Medulla oblongata (tissue), 1 donor: ENCODE data around the gene CASP6.
"Not testable (repeated sequence)": the region's sequence is repeated elsewhere in the genome, so short reads cannot be mapped to it uniquely, and the experiment has no call there.

Source experiments
- DNase-seq: peaks from one replicate; pipeline ENCODE4 v3.0.0-alpha.2; 2015; ENCODE audit errors: extremely low spot score

Gene CASP6

DNA sequence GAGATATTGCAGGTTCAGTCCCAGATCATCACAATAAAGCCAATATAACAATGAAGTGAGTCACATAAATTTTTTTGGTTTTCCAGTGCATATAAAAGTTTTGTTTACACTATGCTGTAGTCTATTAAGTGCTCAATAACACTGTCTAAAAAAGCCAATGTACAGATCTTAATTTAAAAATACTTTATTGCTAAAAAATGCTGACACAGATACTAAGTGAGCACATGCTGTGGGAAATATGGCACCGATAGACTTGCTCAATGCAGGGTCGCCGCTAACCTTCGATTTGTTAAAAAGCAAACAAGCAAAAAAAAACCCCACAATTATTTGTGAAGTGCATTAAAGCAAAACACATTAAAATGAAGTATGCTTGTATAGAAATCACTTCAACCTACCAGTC lies 16.4 kb upstream of the CASP6 start:
- no peak for DNase-seq

DNA sequence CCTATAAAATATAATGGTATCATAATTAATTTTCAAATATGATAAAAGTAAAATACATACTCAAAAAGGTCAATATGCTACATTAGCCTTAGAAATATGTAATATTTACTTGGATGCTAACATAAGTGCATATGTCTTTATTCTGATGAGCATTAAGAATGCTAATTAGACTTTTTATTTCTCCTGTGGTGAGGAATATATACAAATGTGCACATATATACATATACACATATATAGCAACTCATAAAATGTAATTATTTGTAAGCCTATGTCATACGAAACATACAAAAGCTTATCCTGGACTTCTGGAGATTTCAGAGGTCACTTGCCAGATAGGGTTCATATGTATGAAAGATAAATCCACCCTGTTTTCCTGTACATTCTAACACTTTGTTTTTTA lies 15.5 kb upstream of the CASP6 start:
- DNase-seq: no peak

DNA sequence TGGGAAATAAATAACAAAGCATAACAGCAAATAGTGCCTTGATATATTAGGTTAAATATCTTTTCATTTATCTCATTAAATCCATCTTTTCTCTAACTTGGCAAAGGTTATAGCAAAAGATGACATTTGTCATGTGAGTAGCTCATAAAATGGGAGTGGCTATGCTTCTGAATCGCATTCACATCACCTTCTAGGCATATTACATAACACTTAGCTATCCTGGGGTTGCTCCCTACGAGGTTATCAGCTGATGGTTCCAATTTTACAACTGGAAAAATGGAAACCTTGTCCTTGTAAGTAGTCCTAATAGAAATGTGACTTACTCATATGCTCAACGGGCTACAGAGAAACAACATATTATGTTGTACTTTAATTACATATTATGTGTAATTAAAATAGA lies 10.3 kb upstream of the CASP6 start:
- no peak for DNase-seq

DNA sequence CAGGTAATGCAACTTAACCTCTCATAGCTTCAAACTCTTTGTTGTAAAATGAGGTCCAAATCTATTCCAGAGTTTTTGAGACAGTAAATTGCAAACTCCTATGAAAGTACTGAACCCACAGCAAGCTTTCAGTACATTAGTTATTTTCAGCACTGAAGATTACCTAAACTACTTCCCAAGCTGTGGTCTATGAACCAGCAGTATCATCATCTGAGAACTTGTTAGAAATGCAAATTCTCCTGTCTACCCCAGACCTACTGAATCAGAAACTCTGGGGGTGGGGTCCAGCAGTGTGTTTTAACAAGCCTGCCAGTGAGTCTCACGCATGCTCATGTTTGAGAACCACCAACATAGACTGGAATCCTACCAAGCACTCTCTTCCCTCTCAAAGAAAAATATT lies 5.7 kb upstream of the CASP6 start:
- no peak for DNase-seq

DNA sequence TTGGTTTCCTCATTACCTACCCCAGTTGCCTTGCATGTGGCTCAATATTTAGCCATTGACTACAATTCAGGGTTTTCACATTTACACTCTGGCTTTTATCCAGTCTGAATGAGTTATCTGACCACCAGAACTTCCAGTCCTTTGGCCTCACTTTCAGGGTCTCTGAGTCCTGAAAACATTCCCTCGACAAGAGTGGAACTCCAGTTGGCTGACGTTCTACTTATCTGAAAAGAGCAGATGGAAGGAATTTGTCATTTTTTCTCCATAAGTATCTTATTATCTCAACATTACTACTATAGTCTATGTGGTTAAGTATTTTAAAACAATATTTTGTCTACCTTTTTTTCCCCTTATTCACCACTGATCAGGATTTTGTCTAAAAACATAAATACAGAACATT lies 5.2 kb upstream of the CASP6 start:
- no peak for DNase-seq

DNA sequence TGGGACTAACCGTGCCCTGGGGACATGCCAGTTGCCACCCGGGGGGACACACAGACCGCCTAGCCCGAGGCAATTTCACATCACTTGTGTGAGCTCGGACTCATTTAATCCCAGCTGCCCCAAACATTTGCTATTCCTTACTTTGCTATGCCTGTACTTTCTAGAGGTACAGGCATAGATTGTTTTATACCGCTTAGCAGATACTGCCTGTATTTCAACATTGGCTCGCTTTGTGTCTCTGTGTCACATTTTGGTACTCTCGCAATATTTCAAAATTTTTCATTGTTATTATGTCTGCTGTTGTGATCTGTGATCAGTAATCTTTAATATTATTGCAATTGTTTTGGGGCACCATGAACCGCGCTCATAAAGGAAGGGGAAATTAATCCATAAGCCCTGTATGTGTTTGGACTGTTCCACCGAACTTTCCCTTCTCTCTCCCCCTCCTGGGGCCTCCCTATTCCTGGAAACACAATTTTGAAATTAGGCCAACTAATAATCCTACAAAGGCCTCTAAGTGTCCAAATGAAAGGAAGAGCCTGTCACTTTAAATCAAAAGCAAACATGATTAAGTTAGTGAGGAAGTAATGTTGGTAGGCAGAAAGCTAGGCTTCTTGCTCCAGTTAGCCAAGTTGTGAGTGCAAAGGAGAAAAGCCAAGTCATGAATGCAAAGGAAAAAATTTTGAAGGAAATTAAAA lies 568 bp upstream of the CASP6 start:
- DNase-seq: peak; percentile 10

DNA sequence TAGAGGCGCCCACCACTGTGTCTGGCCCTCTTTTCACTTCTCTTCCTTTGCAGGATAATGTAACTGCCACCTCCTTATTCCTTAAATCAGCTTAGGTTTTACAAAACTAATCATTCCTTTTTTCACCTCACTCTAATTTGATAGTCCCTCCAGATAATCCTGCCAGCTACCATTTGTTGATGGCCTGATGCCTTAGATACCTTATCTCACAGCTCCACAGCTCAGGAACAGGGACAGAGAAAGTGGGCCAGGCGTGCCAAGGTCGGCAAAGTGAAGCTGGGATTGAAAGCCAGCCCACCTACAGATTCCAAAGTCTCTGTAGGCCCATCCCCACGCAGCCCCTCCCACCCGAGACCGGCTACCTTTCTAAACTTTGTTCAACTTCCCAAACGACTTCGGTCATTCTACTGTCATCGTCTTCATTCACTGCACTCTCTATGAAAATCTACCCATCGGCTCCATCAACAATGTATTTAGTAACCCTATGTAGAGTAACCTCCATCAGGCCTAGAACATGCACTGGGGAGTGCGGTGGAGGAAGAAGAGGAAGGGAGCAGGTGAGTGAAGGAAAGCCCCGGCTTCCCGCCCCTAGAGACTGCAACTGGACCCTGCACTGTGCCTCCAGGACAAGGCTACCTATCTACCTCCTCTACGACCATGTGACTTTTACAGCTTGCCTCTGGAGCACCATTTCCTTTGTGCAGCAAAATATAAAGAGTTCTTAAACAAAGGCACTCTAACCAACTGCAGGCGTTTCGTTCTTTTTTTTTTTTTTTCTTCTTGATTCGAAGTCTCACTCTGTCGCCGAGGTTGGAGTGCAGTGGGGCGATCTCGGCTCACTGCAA lies 1.5 kb downstream of the CASP6 start:
- no peak for DNase-seq

DNA sequence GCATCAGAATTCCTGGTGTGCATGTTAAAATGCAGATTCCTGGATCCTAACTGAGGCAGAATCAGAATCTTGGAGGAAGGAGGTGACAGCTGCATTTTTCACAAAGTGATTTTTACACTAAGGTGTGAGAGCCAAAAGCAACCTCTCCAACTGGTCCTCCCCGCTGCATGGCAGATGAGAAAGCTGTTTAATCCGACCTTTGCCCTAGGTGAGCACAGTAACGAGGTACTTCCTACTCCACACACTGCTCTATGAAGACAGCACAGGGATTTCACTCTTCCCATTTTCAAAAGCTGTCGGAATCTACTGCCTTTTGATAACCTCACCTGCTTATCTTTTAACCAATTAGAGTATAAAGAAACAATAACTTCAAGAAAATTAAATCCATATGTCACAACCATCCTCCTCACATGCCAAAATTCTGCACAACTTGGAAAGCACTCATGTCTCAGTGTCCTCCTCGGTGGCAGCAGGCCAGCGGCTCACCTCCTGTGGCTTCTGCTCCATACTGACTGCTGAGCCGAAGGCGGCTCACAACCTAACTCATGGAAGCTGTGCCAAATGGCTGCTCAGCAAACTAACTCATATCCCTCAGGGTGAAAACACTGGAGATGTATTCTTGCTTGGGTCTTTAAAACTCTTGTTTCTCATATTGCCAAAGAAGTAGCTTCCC lies 3.6 kb downstream of the CASP6 start:
- no peak for DNase-seq

DNA sequence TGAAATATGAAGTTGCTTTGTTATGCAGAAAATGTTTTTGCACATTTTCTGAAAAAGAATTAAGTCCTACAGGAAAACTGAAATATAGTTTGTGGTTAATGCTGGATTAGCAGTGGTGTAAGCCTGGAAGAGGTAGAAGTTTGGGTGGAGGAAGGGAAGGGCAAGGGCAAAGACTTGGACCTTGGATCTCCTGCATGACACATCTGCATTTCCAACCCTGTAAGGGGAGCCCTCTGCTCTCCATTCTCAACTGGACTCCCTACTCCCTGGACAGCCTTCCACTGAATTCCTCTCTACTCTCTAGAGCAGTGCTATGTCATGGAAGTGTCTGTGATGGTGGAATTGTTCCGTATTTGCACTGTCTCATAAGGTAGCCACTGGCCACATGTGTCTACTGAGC lies 4.6 kb downstream of the CASP6 start:
- no peak for DNase-seq

DNA sequence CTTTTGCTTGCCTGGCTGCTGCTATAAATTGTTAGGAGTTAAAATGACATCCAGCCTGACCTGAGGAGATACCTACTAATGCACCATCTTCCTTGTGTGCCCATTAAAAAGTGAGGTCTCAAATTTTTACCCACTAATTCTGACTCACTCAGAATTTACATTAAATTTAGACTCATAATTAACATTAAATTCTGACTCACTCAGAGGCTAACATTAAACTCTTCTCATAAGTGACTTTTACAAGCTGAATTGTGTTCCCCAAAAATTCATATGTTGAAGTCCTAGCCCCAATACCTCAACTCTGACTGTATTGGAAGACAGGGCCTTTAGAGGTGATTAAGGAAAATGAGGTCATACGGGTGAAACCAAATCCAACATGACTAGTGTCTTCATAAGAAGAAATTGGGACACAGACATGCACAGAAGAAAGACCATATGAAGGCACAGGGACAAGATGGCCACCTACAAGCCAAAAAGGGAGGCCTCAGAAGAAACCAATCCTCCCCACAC lies 11.8 kb downstream of the CASP6 start:
- DNase-seq: no peak

DNA sequence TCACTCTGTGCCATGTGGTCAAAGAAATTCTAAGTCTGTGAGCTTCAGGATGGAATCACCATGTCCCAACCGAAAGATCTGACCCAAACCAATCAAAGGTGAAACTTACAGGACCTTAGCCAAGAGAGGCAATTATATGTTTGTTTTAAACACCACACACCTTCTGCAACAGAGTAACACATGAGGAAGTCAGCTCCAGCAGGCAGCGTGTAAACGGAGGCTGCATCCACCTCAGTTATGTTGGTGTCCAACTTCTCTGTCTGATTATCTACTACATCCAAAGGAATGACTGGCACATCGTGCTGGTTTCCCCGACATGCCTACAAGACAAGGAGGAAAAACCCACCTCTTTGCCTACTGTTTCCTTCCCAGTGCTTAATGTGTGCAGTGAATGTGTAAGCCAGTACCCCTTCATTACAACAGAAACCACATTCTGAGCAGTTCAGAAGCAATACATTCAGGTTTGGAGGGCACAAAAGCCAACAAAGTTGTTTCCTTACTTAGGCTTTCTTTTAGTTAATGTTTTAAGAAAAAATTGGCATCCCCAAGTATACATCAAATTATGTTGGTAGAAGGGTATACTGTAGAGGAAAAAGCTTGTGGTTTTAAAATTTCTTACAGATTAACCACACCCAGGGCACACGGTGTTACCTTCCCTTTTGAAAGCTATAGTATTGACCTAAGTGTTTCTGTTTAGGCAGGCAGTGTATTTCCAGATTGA lies 12.4 kb downstream of the CASP6 start:
- no peak for DNase-seq

DNA sequence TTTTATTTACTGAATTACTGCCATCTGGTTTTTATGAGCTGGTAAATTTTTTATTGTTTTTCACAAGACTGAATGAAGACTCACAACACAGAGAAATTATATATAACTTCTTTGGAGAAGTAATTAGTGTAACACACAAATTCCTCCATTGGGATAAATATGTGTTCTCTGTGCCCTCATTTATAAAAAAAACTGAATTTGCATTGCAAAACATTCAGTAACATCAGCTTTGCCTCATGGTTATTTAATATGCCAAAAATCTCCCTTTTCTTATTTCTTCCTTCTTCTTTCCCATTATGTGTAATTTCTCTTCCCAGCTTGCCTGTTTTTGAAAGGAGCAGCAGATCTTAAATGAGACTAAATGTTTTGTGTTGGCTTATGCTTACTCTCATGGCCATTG lies 18.5 kb downstream of the CASP6 start:
- DNase-seq: no peak

DNA sequence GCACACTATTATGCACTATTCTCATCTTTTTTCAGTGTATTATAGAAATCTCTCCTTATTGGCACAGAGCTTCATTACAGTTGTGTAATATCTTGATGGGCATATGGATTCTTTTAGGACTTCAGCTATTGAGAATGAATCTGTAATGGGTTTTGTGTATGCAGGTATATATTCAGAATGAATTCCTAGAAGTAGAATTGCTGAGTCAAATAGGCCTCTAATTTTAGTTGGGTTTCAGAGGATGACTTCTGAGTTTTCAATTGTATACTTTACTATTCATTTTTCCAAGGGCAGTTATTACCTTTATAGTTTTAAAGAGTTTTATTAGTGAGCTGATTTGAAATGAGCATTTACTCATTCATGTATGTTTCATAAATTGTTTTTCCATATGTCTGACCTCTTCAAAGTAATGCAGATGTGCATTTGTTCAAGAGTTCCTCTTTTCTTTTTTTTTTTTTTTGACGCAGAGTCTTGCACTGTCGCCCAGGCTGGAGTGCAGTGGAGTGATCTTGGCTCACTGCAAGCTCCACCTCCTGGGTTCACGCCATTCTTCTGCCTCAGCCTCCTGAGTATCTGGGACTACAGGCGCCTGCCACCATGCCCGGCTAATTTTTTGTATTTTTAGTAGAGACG lies 19.5 kb downstream of the CASP6 start:
- DNase-seq: no peak

DNA sequence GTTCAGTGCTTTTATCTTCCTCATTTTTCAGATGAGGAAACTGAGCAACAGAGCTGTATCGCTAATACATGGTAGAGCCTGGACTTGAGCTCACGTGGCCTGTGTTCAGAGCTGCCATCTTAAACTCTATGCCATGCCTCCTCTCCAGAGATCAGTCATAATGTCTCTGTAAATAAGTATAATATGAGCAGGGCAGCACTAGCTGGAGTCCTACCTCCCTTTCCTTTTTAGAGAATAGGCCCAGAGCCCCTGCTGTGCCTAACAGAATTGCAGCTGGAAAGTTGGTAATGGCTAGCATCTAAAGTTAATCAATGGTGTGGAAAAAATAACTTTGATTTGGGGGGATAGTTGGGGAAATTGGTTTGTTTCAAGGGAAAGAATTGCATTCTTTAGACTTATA lies 20.4 kb downstream of the CASP6 start:
- DNase-seq: no peak

DNA sequence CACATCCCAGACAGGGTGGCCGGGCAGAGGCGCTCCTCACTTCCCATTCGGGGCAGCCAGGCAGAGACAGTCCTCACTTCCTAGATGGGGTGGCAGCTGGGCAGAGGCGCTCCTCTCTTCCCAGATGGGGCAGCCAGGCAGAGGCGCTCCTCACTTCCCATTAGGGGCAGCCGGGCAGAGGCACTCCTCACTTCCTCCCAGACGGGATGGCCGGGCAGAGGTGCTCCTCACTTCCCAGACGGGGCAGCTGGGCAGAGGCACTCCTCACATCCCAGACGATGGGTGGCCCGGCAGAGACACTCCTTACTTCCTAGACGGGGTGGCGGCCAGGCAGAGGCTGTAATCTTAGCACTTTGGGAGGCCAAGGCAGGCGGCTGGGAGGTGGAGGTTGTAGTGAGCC lies 24.3 kb downstream of the CASP6 start:
- not testable (repeated sequence) for DNase-seq

DNA sequence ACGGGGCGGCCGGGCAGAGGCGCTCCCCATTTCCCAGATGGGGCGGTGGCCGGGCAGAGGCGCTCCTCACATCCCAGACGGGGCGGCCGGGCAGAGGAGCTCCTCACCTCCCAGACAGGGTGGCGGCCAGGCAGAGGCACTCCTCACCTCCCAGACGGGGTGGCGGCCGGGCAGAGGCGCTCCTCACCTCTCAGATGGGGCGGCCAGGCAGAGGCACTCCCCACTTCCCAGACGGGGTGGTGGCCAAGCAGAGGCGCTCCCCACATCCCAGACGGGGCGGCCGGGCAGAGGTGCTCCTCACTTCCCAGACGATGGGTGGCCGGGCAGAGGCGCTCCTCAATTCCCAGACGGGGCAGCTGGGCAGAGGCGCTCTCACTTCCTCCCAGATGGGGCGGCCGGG lies 24.8 kb downstream of the CASP6 start:
- DNase-seq: not testable (repeated sequence)

DNA sequence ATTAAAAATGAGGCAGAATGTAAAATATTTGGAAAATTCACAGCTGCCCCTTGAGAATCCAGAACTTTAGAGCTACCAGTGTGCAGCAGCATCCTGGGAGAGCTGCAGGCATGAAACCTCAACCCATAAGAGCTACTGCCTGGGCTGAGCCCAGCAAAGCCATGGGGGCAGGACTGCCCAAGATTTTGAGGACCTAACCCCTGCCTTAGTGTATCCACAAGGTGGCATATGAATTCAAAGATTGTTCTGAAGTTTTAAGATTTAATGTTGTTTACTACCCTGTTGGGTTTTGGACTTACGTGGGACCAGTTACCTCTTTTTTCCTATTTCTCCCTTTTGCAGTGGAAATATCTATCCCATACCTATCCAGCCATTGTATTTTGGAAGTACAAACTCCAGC lies 26.4 kb downstream of the CASP6 start:
- no peak for DNase-seq

DNA sequence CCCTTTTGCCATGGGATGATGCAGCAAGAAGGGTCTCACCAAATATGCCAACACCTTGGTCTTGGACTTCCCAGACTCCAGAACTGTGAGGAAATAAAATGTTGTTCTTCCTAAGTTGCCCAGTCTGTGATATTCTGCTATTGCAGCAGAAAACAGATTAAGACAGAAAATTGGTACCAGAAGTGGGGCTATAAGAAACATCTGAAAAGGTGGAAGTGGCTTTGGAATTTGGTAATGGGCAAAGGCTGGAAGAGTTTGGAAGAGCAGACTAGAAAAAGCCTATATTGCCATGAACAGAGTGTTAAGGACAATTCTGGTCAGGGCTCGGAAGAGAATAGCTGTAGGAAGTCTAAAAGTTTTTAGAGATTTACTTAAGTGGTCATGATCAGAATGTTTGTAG lies 27.4 kb downstream of the CASP6 start:
- no peak for DNase-seq

DNA sequence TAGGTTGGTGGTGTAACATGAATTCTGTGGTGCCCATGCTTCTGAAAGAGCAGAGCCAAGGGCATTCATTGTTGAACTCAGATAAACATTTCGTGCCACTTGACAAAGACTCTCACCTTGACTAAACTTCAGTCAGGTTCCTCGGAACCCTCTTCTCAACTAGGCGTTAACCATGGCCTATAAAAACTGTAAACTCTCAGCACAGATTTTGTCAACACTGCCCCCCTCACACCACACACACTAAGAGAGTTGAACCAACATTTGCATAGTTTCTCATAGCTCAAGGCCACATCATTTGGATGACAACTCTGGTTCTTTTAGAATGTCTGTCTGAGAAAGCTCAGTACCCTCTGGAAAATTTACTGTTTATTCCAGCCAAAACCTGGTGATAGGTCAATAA lies 28.1 kb downstream of the CASP6 start:
- DNase-seq: no peak

DNA sequence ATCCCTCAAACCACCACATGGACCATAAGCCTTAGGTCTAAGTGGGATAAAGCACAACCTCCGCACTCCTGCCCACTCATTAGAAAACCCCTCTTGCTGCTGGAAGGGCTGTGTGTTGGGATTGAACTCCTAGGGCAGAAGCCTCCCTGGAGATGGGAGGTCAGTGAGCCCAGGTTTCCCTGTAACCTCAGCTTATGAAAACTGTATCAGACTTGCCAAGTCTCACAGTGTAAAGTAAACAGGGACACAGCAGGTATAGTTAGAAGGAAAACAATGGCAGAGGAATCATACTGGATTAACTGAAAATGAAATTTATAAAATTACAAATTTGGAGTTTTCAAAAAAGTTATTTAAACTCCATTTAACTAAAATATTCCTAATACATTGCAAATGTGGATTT lies 29.9 kb downstream of the CASP6 start:
- no peak for DNase-seq

DNA sequence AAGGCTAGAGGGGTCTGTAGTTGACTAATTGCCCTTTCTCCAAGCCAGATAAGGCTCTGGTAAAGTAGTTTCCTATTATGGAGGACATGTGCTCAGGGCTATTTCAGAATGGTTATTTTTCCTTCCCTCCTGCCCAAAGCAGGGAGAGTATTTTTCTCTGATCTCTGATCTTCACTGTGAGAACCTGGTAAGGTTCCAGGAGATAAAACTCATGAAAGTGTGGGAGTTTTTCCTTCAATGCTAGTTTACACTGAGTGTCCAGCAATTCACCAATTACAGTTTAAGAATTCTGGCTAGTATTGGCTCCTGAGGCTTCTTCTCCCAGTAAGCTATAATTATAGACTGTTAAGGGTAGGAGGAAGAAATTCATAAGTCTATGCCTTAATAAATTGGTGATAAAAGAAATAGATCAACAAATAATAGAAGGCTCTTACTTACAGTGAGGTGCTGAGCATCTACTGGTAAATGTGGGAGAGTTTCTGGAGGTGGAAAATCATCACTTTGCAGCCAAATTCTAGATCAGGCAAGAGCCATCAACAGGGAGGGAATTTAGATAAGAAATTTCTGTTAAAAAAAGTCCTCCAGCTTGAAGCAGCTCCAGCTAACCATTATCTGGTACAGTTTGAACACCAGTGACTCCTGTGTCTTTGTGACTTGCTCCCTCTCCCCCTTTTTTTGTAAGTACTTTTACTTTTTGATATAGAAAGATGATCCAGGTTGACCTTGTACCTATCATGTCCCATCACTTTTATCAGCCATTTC lies 30.9 kb downstream of the CASP6 start:
- no peak for DNase-seq
